ENCODE results near the gene HNF4A. TPM values are rescaled to one million over a fixed set of nuclear protein-coding genes. Genes with fewer than 3 reads are reported as not detected.

The HNF4A gene
- total and polyA plus RNA-seq, 2 donors (not counting 1 experiment from before 2014, with no cell fraction given) = not detected

GRCh38 chr20:44393608-44394451, 38.3 kb downstream of the HNF4A start:
- Histone ChIP-seq H3K27me3 (replicated peaks in 1 of 4; ENCODE audit: control extremely low read depth in 1 of 4, control insufficient read depth in 3 of 4, insufficient read depth in 4 of 4, low read length in 3 of 4) (peaks cover 0 to 10% (median 3%) of the 10 kb centered on the region in 4 experiments), H3K9me3 (ENCODE audit: control extremely low read depth in 1 of 3, control insufficient read depth in 2 of 3, insufficient read depth in 1 of 3, low read length in 2 of 3) (no peaks in the 10 kb centered on the region), H3K4me2 (replicated peaks; ENCODE audit: low read depth, low read length, poor library complexity, severe bottlenecking) (no peak overlapping the region), H3K4me3 (ENCODE audit: control extremely low read depth in 1 of 5, extremely low read depth in 1 of 5, insufficient read depth in 1 of 5, low read depth in 2 of 5, low read length in 4 of 5) (no peak overlapping the region), H3K4me1 (ENCODE audit: control insufficient read depth in 2 of 2, insufficient read depth in 2 of 2, low read length in 2 of 2) (peaks cover 0 to 1% of the 10 kb centered on the region in 2 donors), H4K20me1 (ENCODE audit: control insufficient read depth, insufficient read depth, low read length, poor library complexity, severe bottlenecking) (no peaks in the 10 kb centered on the region), H2AFZ (ENCODE audit: insufficient read depth, low read depth, low read length, poor library complexity, severe bottlenecking) (no peak overlapping the region), H3K79me2 (ENCODE audit: control insufficient read depth, insufficient read depth, low read length) (no peaks in the 10 kb centered on the region), H3K9ac (ENCODE audit: low read length) (no peak overlapping the region), H3K27ac (ENCODE audit: low read length in 2 of 2) (no peak overlapping the region), H3K36me3 (replicated peaks in 1 of 2; ENCODE audit: control extremely low read depth in 1 of 2, control insufficient read depth in 1 of 2, extremely low read depth in 1 of 2, insufficient read depth in 2 of 2, low read length in 1 of 2) (no peaks in the 10 kb centered on the region)
- no peak for ATAC-seq (ENCODE audit: low read depth)
- Mint-ChIP-seq H3K9me3 (ENCODE audit: insufficient read depth) (no peaks in the 10 kb centered on the region), H3K27me3 (peaks cover 26% of the 10 kb centered on the region), H3K4me3 (no peak overlapping the region), H3K27ac (no peak overlapping the region), H3K4me1 (no peaks in the 10 kb centered on the region)
- intact Hi-C loops (cut with micrococcal nuclease) = no loop called here
- TF ChIP-seq CTCF (IDR thresholded peaks at IDR 0.05) (no peak), EZH2 (IDR thresholded peaks at IDR 0.05; ENCODE audit: borderline replicate concordance, insufficient read depth, low read depth, low read length, poor library complexity, severe bottlenecking) (no peak)
- 79% methylated on average over 6 of the region's 9 CpGs for WGBS (ENCODE audit: insufficient coverage)
- ChIA-PET POLR2A (no interaction called here), CTCF (interaction anchor here (0.7 to 3.5 kb wide), 3 partner anchors 10 to 180 kb away, joined by 3 to 15 read pairs (median 3); no protein-coding TSS in a partner anchor)
- DNase-seq = no peak

- H3K4me1 Mint-ChIP-seq = no peaks in the 10 kb centered on the region
- H3K4me1 ChIP-seq (ENCODE audit: control insufficient read depth in 2 of 2, insufficient read depth in 2 of 2, low read length in 2 of 2) = no peaks in the 10 kb centered on the region
- no peak overlapping the region for H3K4me2 ChIP-seq (replicated peaks; ENCODE audit: low read depth, low read length, poor library complexity, severe bottlenecking)
- POLR2A ChIA-PET = no interaction called here
- peaks cover 0 to 8% (median 2%) of the 10 kb centered on the region in 4 experiments for H3K27me3 ChIP-seq (replicated peaks in 1 of 4; ENCODE audit: control extremely low read depth in 1 of 4, control insufficient read depth in 3 of 4, insufficient read depth in 4 of 4, low read length in 3 of 4)
- no peak overlapping the region for H3K4me3 ChIP-seq (ENCODE audit: control extremely low read depth in 1 of 5, extremely low read depth in 1 of 5, insufficient read depth in 1 of 5, low read depth in 2 of 5, low read length in 4 of 5)
- no peaks in the 10 kb centered on the region for H3K9me3 Mint-ChIP-seq (ENCODE audit: insufficient read depth)
- DNase-seq (no peak), ATAC-seq (ENCODE audit: low read depth) (no peak)
- no peak overlapping the region for H3K27ac Mint-ChIP-seq
- H4K20me1 ChIP-seq (ENCODE audit: control insufficient read depth, insufficient read depth, low read length, poor library complexity, severe bottlenecking) = no peaks in the 10 kb centered on the region
- TF ChIP-seq CTCF (IDR thresholded peaks at IDR 0.05) = no peak
- WGBS (ENCODE audit: insufficient coverage) = 94% methylated on average over 2 of the region's 2 CpGs
- intact Hi-C loops (cut with micrococcal nuclease) = no loop called here
- H3K27ac ChIP-seq (ENCODE audit: low read length in 2 of 2) = no peak overlapping the region
- no peaks in the 10 kb centered on the region for H3K36me3 ChIP-seq (replicated peaks in 1 of 2; ENCODE audit: control extremely low read depth in 1 of 2, control insufficient read depth in 1 of 2, extremely low read depth in 1 of 2, insufficient read depth in 2 of 2, low read length in 1 of 2)
- H3K4me3 Mint-ChIP-seq = no peak overlapping the region
- H3K27me3 Mint-ChIP-seq = peaks cover 25% of the 10 kb centered on the region
- CTCF ChIA-PET = interaction anchor here (3.5 kb wide), 1 partner anchor 10 kb away, joined by 15 read pairs; no protein-coding TSS in a partner anchor
- no peaks in the 10 kb centered on the region for H3K9me3 ChIP-seq (ENCODE audit: control extremely low read depth in 1 of 3, control insufficient read depth in 2 of 3, insufficient read depth in 1 of 3, low read length in 2 of 3)
- no peaks in the 10 kb centered on the region for H3K79me2 ChIP-seq (ENCODE audit: control insufficient read depth, insufficient read depth, low read length)
- H2AFZ ChIP-seq (ENCODE audit: insufficient read depth, low read depth, low read length, poor library complexity, severe bottlenecking) = no peak overlapping the region
- no peak overlapping the region for H3K9ac ChIP-seq (ENCODE audit: low read length)
These were observed 38.9 kb downstream of the HNF4A start for GRCh38 chr20:44394452-44394701.

Data from B cell (primary cell).